ENCODE results near the gene DROSHA. TPM values are rescaled to one million over a fixed set of nuclear protein-coding genes. Genes with fewer than 3 reads are reported as not detected.

DROSHA gene
- total and polyA plus RNA-seq, 10 of the 15 experiments (the other 5 are each of a cell fraction or from before 2014, with no cell fraction given) = 27.9 to 55.0 (median 37.6) TPM

GRCh38 chr5:31407921-31408693 lies 123.8 kb downstream of the DROSHA start:
- Histone ChIP-seq H3K27me3 (replicated peaks in 1 of 2; ENCODE audit: control insufficient read depth in 2 of 2, insufficient read depth in 2 of 2, low read length in 1 of 2) (no peaks in the 10 kb centered on the region), H3K79me2 (ENCODE audit: control insufficient read depth, insufficient read depth, low read length) (no peaks in the 10 kb centered on the region), H4K20me1 (ENCODE audit: control insufficient read depth, insufficient read depth) (no peaks in the 10 kb centered on the region), H3K9me3 (replicated peaks; ENCODE audit: control insufficient read depth, insufficient read depth, low read length) (no peaks in the 10 kb centered on the region), H3K4me1 (ENCODE audit: control insufficient read depth, insufficient read depth, low read length) (no peaks in the 10 kb centered on the region), H3K4me2 (ENCODE audit: control insufficient read depth, insufficient read depth) (no peak overlapping the region), H3K9ac (ENCODE audit: control insufficient read depth, insufficient read depth, low read length) (no peak overlapping the region), H3K36me3 (ENCODE audit: control insufficient read depth in 2 of 2, insufficient read depth in 2 of 2, low read length in 1 of 2) (peaks cover 4 to 7% of the 10 kb centered on the region in 2 experiments), H3K4me3 (no peak overlapping the region), H2AFZ (ENCODE audit: control insufficient read depth, low read depth, low read length) (no peak overlapping the region), H3K27ac (ENCODE audit: control insufficient read depth, insufficient read depth) (no peak overlapping the region)
- whole genome bisulfite sequencing (ENCODE audit: insufficient coverage, insufficient replicate concordance, low lambda C conversion rate, missing lambda C conversion rate) = 97% methylated on average over 4 of the region's 4 CpGs
- ChIA-PET RAD21 (ENCODE audit: unreplicated experiment) (no interaction called here), CTCF (no interaction called here), POLR2A (no interaction called here), SMC1A (ENCODE audit: uncharacterized antibody, unreplicated experiment) (no interaction called here)
- in situ Hi-C loops (cut with MboI) (no loop called here), intact Hi-C loops (cut with micrococcal nuclease; ENCODE audit: unreplicated experiment) (no loop called here)
- no peak for ATAC-seq
- no TSS peak for BruUV-seq (replicated peaks)
- TF ChIP-seq ZNF592 (IDR thresholded peaks at IDR 0.05) = no peak
- DNase-seq (ENCODE audit: low read depth, low spot score) = no peak
- no peak for FAIRE-seq

- intact Hi-C loops (cut with micrococcal nuclease; ENCODE audit: unreplicated experiment) (no loop called here), in situ Hi-C loops (cut with MboI) (no loop called here)
- H3K36me3 ChIP-seq (ENCODE audit: control insufficient read depth in 2 of 2, insufficient read depth in 2 of 2, low read length in 1 of 2) = peaks cover 2 to 7% of the 10 kb centered on the region in 2 experiments
- no peak for TF ChIP-seq SUPT20H (IDR thresholded peaks at IDR 0.05; ENCODE audit: borderline replicate concordance, control insufficient read depth, low read depth, low read length)
- TF ChIP-seq HDAC2 (IDR thresholded peaks at IDR 0.05) = no peak
- no peaks in the 10 kb centered on the region for H3K27me3 ChIP-seq (replicated peaks in 1 of 2; ENCODE audit: control insufficient read depth in 2 of 2, insufficient read depth in 2 of 2, low read length in 1 of 2)
- RAD21 ChIA-PET (ENCODE audit: unreplicated experiment) = no interaction called here
- CTCF ChIA-PET = interaction anchor here (1.0 kb wide), 1 partner anchor 75 kb away, joined by 3 read pairs; no protein-coding TSS in a partner anchor
- no peaks in the 10 kb centered on the region for H3K9me3 ChIP-seq (replicated peaks; ENCODE audit: control insufficient read depth, insufficient read depth, low read length)
- no peaks in the 10 kb centered on the region for H3K79me2 ChIP-seq (ENCODE audit: control insufficient read depth, insufficient read depth, low read length)
- SMC1A ChIA-PET (ENCODE audit: uncharacterized antibody, unreplicated experiment) = no interaction called here
- ATAC-seq = no peak
- DNase-seq (ENCODE audit: low read depth, low spot score) = no peak
- WGBS (ENCODE audit: insufficient coverage, insufficient replicate concordance, low lambda C conversion rate, missing lambda C conversion rate) = 96% methylated on average over 3 of the region's 3 CpGs
- no TSS peak for BruUV-seq (replicated peaks)
- no peak overlapping the region for H3K4me2 ChIP-seq (ENCODE audit: control insufficient read depth, insufficient read depth)
- no peak for FAIRE-seq
- no peak overlapping the region for H3K4me3 ChIP-seq
- no peaks in the 10 kb centered on the region for H4K20me1 ChIP-seq (ENCODE audit: control insufficient read depth, insufficient read depth)
- no peaks in the 10 kb centered on the region for H3K4me1 ChIP-seq (ENCODE audit: control insufficient read depth, insufficient read depth, low read length)
- no peak overlapping the region for H2AFZ ChIP-seq (ENCODE audit: control insufficient read depth, low read depth, low read length)
- POLR2A ChIA-PET = no interaction called here
- no peak overlapping the region for H3K27ac ChIP-seq (ENCODE audit: control insufficient read depth, insufficient read depth)
- H3K9ac ChIP-seq (ENCODE audit: control insufficient read depth, insufficient read depth, low read length) = no peak overlapping the region
Observed at GRCh38 chr5:31404325-31404724, 127.6 kb downstream of the DROSHA start.
